ENCODE data around the gene CABP4. TPM values are rescaled to one million over a fixed set of nuclear protein-coding genes. Genes with fewer than 3 reads are reported as not detected.
A peak's percentile ranks its signal among the peaks of the same experiment; 100 is the strongest.
"Not testable (repeated sequence)": the region's sequence is repeated elsewhere in the genome, so short reads cannot be mapped to it uniquely, and the experiment has no call there.

The CABP4 gene
- polyA plus RNA-seq, 1 donor from 2014 or later: 3.9 TPM

GRCh38 chr11:67483831-67484665 lies 28.9 kb downstream of the CABP4 start:
- Mint-ChIP-seq H3K27ac (peak overlapping the region; percentile 91 to 100 (median 94)), H3K4me3 (peak overlapping the region; percentile 92 to 98 (median 98)), H3K36me3 (peaks cover 4% of the 10 kb centered on the region)

GRCh38 chr11:67484847-67485311 lies 29.7 kb downstream of the CABP4 start:
- Mint-ChIP-seq H3K4me3 (peak overlapping the region; percentile 92 to 98 (median 98)), H3K27me3 (no peaks in the 10 kb centered on the region), H3K9me3 (no peaks in the 10 kb centered on the region), H3K27ac (peak overlapping the region; percentile 91 to 100 (median 94)), H3K4me1 (peaks cover 40 to 46% (median 43%) of the 10 kb centered on the region in 3 donors), H3K36me3 (peaks cover 4% of the 10 kb centered on the region)

More at GRCh38 chr11:67483831-67484665, 28.9 kb downstream of the CABP4 start:
- no peaks in the 10 kb centered on the region for H3K9me3 Mint-ChIP-seq
- no peaks in the 10 kb centered on the region for H3K27me3 Mint-ChIP-seq
- H3K4me1 Mint-ChIP-seq: peaks cover 36 to 46% (median 41%) of the 10 kb centered on the region in 3 donors

DNA sequence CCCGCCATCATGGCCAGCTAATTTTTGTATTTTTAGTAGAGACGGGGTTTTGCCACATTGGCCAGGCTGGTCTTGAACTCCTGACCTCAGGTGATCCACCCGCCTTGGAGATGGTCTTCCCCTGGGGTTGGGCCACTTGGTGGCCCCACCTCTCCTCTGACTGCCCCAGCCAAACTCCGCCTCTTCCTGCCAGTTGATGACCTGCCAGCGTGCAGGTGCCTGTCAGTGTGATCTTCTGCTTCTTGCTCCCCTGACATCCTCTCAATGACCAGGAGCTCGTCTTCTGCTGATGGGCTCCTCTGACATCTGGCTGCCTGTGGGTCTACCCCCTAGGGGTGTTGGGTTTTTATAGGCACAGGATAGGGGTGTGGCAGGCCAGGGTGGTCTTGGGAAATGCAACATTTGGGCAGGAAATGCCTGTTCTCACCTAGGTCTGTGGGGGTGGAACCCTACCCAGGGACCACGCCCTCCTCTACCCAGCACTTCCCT lies 30.8 kb downstream of the CABP4 start:
- peak overlapping the region; percentile 49 to 92 (median 87) for H3K4me3 Mint-ChIP-seq
- peaks cover 40 to 46% (median 43%) of the 10 kb centered on the region in 3 donors for H3K4me1 Mint-ChIP-seq
- H3K27ac Mint-ChIP-seq: peak overlapping the region; percentile 81 to 98 (median 85)
- not testable (repeated sequence) for H3K27me3 Mint-ChIP-seq, H3K9me3 Mint-ChIP-seq, H3K36me3 Mint-ChIP-seq

- Mint-ChIP-seq H3K27me3 (no peaks in the 10 kb centered on the region), H3K36me3 (peaks cover 4% of the 10 kb centered on the region), H3K4me3 (peak overlapping the region; percentile 54 to 92 (median 87)), H3K9me3 (no peaks in the 10 kb centered on the region), H3K4me1 (peaks cover 40 to 46% (median 43%) of the 10 kb centered on the region in 3 donors), H3K27ac (peak overlapping the region; percentile 81 to 98 (median 85))
These were observed 31.5 kb downstream of the CABP4 start for GRCh38 chr11:67486481-67487195.

DNA sequence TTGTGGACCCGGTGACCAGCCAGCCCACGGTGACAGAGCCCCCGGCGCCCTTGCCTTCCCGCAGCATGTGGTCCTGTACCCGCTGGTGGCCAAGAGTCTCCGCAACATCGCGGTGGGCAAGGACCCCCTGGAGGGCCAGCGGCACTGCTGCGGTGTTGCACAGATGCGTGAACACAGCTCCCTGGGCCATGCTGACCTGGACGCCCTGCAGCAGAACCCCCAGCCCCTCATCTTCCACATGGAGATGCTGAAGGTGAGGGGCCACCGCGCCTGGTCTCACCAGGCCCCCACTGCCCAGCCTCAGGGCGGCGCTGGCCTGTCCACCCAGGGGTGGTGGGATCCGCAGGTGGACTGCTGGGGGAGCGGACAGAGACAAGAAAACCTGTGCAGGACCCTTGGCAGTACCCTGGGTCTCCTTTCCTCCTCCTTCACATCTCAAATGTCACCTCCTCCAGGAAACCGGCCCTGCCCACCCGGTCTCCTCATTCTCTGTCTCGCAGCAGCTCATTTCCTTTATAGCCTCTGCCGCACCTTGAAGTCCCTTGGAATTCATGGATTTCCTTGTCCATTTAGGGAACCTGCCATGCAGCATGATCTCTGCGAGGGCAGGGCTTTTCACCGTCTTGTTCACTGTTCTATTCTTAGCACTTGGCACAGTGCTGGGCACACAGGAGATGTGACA lies 34.2 kb downstream of the CABP4 start:
- peaks cover 4% of the 10 kb centered on the region for H3K36me3 Mint-ChIP-seq
- H3K4me1 Mint-ChIP-seq: peaks cover 25 to 32% (median 31%) of the 10 kb centered on the region in 3 donors
- H3K9me3 Mint-ChIP-seq: no peaks in the 10 kb centered on the region
- peak overlapping the region in 1 of 4 donors; percentile 35 for H3K4me3 Mint-ChIP-seq
- H3K27ac Mint-ChIP-seq: no peak overlapping the region
- no peaks in the 10 kb centered on the region for H3K27me3 Mint-ChIP-seq

GRCh38 chr11:67489885-67490726 lies 35.0 kb downstream of the CABP4 start:
- Mint-ChIP-seq H3K27me3 (no peaks in the 10 kb centered on the region), H3K9me3 (no peaks in the 10 kb centered on the region), H3K27ac (no peak overlapping the region), H3K4me1 (peaks cover 19 to 24% (median 23%) of the 10 kb centered on the region in 3 donors), H3K36me3 (peaks cover 4% of the 10 kb centered on the region), H3K4me3 (no peak overlapping the region)

DNA sequence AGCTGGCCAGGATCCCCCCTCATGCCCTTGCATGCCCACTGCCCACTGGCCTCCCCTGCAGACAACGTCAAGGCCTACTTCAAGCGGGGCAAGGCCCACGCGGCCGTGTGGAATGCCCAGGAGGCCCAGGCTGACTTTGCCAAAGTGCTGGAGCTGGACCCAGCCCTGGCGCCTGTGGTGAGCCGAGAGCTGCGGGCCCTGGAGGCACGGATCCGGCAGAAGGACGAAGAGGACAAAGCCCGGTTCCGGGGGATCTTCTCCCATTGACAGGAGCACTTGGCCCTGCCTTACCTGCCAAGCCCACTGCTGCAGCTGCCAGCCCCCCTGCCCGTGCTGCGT lies 35.5 kb downstream of the CABP4 start:
- Mint-ChIP-seq H3K4me3 (no peak overlapping the region), H3K9me3 (no peaks in the 10 kb centered on the region), H3K4me1 (peaks cover 16 to 22% (median 22%) of the 10 kb centered on the region in 3 donors), H3K27me3 (no peaks in the 10 kb centered on the region), H3K36me3 (peaks cover 4% of the 10 kb centered on the region), H3K27ac (no peak overlapping the region)

DNA sequence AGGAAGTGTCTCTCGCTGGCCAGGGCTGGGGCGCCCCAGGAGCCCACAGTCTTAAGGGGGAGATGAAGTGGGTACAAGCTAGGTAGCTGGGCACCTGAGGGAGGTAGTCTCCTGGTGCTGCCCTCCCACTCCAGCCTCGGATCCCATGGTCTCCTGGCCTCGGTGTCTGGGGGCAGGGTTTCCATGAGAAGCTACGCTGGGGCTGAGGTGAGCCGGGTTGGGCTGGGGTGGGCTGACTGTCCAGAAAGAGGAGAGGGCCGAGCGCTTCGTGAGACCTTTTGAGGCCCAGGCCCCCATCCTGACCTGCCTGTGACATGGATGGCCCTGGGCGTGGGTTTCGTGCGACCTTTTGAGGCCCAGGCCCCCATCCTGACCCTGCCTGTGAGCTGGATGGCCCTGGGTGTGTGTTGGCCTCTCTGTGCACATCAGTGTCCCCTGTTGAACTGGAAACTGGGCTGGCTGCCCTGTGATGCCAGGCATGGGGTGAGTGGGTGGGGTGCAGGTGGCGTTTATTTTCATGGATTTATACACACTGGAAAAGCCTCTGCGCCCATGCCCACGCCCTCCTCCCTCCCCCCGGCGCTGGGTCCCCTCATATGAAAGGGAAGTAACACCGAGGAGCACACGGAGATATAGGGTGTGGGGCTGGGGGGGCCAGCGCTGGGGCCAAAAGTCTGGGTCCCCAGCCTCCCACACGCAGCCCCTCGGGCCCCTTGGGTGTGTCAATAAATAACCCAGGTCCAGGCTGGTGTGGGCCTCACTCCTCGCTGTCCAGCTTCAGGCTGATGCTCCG lies 36.3 kb downstream of the CABP4 start:
- peak overlapping the region in 1 of 4 donors; percentile 41 for H3K4me3 Mint-ChIP-seq
- H3K9me3 Mint-ChIP-seq: no peaks in the 10 kb centered on the region
- H3K36me3 Mint-ChIP-seq: peaks cover 2% of the 10 kb centered on the region
- H3K4me1 Mint-ChIP-seq: peaks cover 9 to 14% (median 14%) of the 10 kb centered on the region in 3 donors
- H3K27ac Mint-ChIP-seq: peak overlapping the region in 1 of 3 donors; percentile 76
- H3K27me3 Mint-ChIP-seq: no peaks in the 10 kb centered on the region

GRCh38 chr11:67492069-67492727 lies 37.0 kb downstream of the CABP4 start:
- no peaks in the 10 kb centered on the region for H3K9me3 Mint-ChIP-seq
- no peaks in the 10 kb centered on the region for H3K27me3 Mint-ChIP-seq
- peak overlapping the region in 1 of 3 donors; percentile 16 for H3K27ac Mint-ChIP-seq
- H3K4me3 Mint-ChIP-seq: no peak overlapping the region
- H3K36me3 Mint-ChIP-seq: peaks cover 2% of the 10 kb centered on the region
- peaks cover 4 to 9% (median 8%) of the 10 kb centered on the region in 3 donors for H3K4me1 Mint-ChIP-seq

DNA sequence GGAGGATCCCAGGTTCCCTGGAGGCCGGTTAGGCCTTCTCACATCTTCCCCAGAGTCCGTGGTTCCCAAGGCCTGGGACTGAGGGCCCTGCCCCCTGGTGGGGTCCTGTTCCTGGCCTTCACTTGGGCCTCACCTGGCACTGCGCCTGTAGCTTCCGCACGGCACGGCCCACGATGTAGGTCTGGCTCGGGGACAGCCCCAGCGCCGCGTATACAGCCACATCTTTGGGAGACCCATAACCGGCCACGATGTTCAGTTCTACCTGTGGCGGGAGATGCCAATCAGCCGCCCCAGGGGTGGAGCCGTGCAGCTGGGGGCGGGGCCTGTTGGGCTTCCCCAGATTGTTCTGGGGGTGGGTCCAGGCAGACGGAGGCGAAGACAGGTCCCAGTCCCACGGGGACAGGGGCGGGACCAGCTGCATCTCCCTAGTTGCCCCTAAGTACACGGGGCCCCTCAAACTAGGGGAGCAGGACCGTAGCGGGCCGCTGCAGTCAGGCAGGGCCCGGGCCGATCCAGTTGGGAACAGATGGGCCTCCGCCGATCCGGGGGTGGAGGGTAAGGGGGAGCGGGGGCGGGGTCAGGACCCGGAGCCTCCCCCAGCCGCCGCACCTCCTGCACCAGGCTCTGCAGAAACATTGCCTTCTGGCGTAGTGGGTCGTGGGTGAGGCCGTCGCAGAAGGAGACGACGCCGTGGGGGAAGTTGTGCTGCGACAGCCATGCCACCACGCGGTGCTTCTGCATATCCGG lies 37.8 kb downstream of the CABP4 start:
- H3K4me3 Mint-ChIP-seq: no peak overlapping the region
- H3K27ac Mint-ChIP-seq: no peak overlapping the region
- no peaks in the 10 kb centered on the region for H3K9me3 Mint-ChIP-seq
- H3K4me1 Mint-ChIP-seq: peaks cover 2 to 4% (median 4%) of the 10 kb centered on the region in 3 donors
- H3K27me3 Mint-ChIP-seq: no peaks in the 10 kb centered on the region
- no peaks in the 10 kb centered on the region for H3K36me3 Mint-ChIP-seq

DNA sequence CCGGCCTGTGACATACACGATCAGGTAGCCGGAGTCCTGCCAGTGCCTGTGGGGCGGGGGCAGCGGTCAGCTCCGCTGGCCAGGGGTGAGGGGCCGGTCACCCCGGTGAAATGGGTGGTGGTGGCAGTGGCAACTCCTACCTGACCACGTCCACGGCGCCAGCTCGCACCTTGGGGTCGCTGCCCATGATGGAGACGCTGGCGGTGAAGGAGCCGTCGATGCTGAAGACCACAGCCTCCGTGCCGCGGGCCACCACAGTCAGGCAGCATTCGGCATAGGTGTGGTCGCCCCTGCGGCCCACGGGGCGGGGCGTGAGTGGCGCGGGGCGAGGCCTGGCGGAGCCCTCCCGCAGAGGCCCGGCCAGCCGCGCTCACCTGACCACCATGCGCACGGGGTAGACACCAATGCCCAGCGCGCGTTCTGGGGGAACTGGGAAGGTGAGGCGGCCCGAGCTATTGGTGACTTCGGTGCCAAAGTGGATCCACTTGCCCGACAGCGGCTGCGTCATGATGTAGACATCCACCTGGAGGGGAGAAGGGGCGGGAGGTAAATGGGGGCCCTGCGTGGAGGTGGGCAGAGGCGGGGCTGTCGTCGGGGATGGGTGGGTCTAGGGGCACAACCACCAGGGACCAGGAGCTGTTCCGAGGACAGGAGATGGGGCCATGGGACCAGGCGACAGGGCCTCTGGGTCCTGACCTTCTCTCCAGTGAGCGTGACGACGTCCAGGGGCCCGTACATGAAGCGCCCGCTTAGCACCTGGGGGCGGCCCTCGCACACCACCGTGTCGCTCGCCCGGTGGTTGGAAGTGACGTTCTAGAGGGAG lies 38.6 kb downstream of the CABP4 start:
- Mint-ChIP-seq H3K36me3 (no peaks in the 10 kb centered on the region), H3K27ac (no peak overlapping the region), H3K4me3 (no peak overlapping the region)

More for the DNA sequence above, 38.6 kb downstream of the CABP4 start:
- peaks cover 0 to 4% (median 3%) of the 10 kb centered on the region in 3 donors for H3K4me1 Mint-ChIP-seq
- no peaks in the 10 kb centered on the region for H3K9me3 Mint-ChIP-seq
- H3K27me3 Mint-ChIP-seq: no peaks in the 10 kb centered on the region

Data from IgD-negative memory B cell (primary cell).